Measurements from ENCODE around the gene SLC9A5. TPM values are rescaled to one million over a fixed set of nuclear protein-coding genes. Genes with fewer than 3 reads are reported as not detected.
A peak's percentile ranks its signal among the peaks of the same experiment; 100 is the strongest.

The SLC9A5 gene
- total RNA-seq, 1 experiment from 2014 or later: 0.03 TPM

DNA sequence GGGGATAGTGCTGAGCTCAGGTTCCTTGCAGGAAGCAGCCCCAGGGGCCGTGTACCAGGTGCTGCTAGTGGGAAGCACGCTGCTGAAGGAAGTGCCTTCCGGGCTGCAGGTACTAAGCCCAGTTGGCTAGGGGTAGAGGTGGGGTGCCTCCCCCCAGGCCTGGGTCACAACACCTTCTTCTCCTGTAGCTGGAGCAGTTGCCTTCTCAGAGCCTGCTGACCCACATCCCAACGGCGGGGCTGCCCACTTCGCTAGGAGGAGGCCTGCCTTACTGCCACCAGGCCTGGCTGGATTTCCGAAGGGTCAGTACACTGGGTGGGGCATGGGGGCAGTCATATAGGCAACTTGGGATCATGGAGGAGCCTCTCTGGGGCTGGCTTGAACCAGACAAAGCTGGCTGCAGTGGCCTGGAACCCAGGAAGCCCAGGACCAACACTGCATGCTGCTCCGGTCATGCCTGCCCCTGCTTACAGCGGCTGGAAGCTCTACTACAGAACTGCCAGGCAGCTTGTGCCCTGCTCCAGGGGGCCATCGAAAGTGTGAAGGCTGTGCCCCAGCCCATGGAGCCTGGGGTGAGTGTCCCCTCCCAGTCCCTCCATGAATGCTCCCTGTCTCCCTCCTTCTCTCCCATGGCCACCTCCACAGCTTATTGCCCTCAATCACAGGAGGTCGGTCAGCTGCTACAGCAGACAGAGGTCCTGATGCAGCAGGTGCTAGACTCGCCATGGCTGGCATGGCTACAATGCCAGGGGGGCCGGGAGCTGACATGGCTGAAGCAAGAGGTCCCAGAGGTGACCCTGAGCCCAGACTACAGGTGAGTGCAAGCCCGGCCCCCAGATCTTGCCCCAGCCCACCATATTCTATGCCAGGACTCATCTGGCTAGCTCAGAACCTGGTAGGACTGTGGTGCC is 33.0 kb downstream of the SLC9A5 start:
- Histone ChIP-seq H3K4me3 (no peak overlapping the region), H3K27me3 (no peaks in the 10 kb centered on the region), H3K36me3 (peaks cover 45% of the 10 kb centered on the region), H3K9me3 (no peaks in the 10 kb centered on the region)
- no peak for DNase-seq

GRCh38 chr16:67282447-67282805 is 33.6 kb downstream of the SLC9A5 start:
- DNase-seq: no peak
- Histone ChIP-seq H3K4me3 (no peak overlapping the region), H3K27me3 (no peaks in the 10 kb centered on the region), H3K9me3 (no peaks in the 10 kb centered on the region), H3K36me3 (peaks cover 45% of the 10 kb centered on the region)

GRCh38 chr16:67283039-67283825 is 34.5 kb downstream of the SLC9A5 start:
- Histone ChIP-seq H3K9me3 (no peaks in the 10 kb centered on the region), H3K36me3 (peaks cover 48% of the 10 kb centered on the region), H3K27me3 (no peaks in the 10 kb centered on the region), H3K4me3 (no peak overlapping the region)
- no peak for DNase-seq

GRCh38 chr16:67283826-67284555 is 35.2 kb downstream of the SLC9A5 start:
- Histone ChIP-seq H3K27me3 (no peaks in the 10 kb centered on the region), H3K4me3 (no peak overlapping the region), H3K9me3 (no peaks in the 10 kb centered on the region), H3K36me3 (peaks cover 48% of the 10 kb centered on the region)
- DNase-seq: no peak

DNA sequence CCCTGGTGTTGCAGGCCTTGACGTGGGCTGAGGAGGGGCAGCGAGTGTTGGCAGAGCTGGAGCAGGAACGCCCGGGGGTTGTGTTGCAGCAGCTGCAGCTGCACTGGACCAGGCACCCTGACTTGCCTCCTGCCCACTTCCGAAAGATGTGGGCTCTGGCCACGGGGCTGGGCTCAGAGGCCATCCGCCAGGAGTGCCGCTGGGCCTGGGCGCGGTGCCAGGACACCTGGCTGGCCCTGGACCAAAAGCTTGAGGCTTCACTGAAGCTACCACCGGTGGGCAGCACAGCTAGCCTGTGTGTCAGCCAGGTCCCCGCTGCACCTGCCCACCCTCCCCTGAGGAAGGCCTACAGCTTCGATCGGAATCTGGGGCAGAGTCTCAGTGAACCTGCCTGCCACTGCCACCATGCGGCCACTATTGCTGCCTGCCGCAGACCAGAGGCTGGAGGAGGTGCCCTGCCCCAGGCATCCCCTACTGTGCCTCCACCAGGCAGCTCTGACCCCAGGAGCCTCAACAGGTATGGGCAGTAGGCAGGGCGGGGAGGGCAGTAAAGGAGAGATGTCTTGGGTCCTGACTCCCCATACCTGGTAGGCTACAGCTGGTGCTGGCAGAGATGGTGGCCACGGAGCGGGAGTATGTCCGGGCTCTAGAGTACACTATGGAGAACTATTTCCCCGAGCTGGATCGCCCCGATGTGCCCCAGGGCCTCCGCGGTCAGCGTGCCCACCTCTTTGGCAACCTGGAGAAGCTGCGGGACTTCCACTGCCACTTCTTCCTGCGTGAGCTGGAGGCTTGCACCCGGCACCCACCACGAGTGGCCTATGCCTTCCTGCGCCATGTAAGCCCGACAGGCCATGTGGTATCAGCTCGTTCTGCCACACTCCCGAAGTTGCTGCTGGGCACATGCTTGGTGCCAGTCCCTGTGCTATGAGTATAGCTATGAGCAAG is 36.2 kb downstream of the SLC9A5 start:
- Histone ChIP-seq H3K36me3 (peaks cover 45% of the 10 kb centered on the region), H3K4me3 (no peak overlapping the region), H3K9me3 (no peaks in the 10 kb centered on the region), H3K27me3 (no peaks in the 10 kb centered on the region)
- no peak for DNase-seq

DNA sequence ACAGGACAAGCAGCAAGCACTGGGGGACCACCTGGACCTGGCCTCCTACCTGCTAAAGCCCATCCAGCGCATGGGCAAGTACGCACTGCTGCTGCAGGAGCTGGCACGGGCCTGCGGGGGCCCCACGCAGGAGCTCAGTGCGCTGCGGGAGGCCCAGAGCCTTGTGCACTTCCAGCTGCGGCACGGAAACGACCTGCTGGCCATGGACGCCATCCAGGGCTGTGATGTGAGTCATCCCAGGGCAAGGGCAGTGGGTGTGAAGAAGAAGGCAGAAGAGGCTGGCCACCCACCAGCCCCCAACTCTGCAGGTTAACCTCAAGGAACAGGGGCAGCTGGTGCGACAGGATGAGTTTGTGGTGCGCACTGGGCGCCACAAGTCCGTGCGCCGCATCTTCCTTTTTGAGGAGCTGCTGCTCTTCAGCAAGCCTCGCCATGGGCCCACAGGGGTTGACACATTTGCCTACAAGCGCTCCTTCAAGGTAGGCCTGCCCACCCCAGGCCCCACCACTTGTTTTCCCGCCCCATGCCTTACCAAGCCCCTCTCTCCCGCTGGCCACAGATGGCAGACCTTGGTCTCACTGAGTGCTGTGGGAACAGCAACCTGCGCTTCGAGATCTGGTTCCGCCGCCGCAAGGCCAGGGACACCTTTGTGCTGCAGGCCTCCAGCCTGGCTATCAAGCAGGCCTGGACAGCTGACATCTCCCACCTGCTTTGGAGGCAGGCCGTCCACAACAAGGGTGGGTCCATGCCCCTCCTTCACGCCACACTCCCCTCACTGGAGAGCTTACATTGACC is 37.9 kb downstream of the SLC9A5 start:
- Histone ChIP-seq H3K36me3 (peaks cover 30% of the 10 kb centered on the region), H3K27me3 (no peaks in the 10 kb centered on the region), H3K9me3 (no peaks in the 10 kb centered on the region), H3K4me3 (no peak overlapping the region)
- DNase-seq: peak; percentile 48

DNA sequence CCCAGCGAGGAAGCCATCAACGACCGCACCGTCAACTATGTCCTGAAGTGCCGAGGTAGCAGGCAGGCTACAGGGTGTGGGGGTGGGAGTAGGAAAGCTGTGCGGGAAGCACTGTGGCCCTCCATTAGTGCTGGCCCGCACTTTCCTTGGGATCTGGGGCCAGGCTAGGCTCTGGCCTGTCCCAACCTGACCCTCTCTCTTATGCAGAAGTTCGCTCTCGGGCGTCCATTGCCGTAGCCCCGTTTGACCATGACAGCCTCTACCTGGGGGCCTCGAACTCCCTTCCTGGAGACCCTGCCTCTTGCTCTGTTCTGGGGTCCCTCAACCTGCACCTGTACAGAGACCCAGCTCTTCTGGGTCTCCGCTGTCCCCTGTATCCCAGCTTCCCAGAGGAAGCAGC is 39.2 kb downstream of the SLC9A5 start:
- peaks cover 18% of the 10 kb centered on the region for H3K36me3 ChIP-seq
- DNase-seq: no peak
- no peak overlapping the region for H3K4me3 ChIP-seq
- no peaks in the 10 kb centered on the region for H3K27me3 ChIP-seq
- H3K9me3 ChIP-seq: no peaks in the 10 kb centered on the region

DNA sequence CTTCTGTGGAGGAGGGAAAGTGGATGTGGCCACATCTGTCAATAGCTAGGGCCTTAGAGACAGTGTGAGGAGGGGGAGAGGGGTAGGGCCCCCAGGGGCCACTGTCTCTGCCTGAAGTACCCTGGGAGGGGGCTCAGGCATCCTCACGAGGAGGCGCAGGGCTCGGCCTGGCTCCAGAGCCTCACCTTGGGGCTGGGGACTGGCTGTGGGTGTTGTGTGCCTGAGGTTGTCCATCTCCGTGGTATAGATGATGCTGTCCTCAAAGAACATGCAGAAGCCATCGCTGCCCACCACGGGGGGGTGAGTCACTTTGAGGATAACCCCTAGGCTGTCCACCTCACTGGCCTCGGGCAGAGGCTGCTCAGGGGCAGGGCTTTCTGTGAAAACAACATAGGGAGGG is 42.7 kb downstream of the SLC9A5 start:
- no peak overlapping the region for H3K4me3 ChIP-seq
- no peaks in the 10 kb centered on the region for H3K27me3 ChIP-seq
- DNase-seq: no peak
- no peaks in the 10 kb centered on the region for H3K9me3 ChIP-seq
- H3K36me3 ChIP-seq: peaks cover 7% of the 10 kb centered on the region

DNA sequence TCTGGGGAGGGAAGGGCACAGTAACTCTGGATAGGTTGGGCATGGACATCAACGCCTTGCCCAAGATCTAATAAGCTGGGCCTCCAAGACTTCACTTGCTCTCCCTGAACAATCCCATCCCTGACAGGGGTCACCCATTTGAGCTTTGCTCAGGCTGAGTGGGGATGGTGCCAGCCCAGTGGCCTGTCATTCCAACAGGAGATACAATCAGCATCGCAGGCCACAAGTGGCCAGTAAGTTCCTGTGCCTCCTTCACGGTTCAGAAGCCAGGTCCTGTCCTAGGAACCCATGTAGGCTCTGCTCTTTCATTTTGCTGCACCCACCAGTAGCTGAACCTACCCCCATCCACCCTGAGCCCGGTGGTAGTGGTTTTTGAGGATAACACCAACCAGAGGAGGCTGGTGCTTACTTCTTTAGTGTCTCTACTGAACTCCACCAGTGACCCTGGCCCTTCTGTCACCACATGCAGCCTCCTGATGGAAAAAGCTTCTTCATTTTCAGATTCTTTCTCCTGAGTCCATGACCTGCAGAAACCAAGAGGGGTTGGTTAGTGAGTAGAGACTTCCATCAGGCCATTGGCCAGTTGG is 45.5 kb downstream of the SLC9A5 start:
- H3K4me3 ChIP-seq: no peak overlapping the region
- H3K9me3 ChIP-seq: no peaks in the 10 kb centered on the region
- no peaks in the 10 kb centered on the region for H3K36me3 ChIP-seq
- H3K27me3 ChIP-seq: no peaks in the 10 kb centered on the region
- DNase-seq: no peak

- Histone ChIP-seq H3K9me3 (no peaks in the 10 kb centered on the region), H3K4me3 (no peak overlapping the region), H3K27me3 (no peaks in the 10 kb centered on the region), H3K36me3 (no peaks in the 10 kb centered on the region)
- DNase-seq: no peak
These were observed 46.2 kb downstream of the SLC9A5 start for GRCh38 chr16:67294938-67295361.

GRCh38 chr16:67296420-67296819 is 47.6 kb downstream of the SLC9A5 start:
- DNase-seq: peak; percentile 22
- no peak overlapping the region for H3K4me3 ChIP-seq
- H3K9me3 ChIP-seq: no peaks in the 10 kb centered on the region
- H3K36me3 ChIP-seq: no peaks in the 10 kb centered on the region
- H3K27me3 ChIP-seq: no peaks in the 10 kb centered on the region

DNA sequence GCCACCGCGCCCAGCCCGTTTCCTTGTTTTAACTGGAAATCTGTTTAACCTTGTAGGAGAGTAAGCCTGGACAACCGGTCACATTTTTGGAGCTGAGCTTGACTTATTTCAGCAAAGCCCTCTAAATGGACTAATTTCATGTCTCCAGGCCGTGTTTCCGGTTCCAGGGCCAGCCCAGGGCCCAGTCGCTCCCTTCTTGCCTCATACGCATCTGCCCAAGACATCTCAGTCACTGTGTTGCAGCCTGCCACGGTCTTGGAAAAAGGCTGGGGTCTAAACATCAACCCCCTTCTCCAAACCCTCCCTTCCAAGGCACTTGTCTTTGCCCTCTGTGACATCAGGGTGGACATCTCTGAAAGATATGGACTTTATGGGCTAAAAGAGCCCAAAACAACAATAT is 49.5 kb downstream of the SLC9A5 start:
- Histone ChIP-seq H3K36me3 (no peaks in the 10 kb centered on the region), H3K9me3 (no peaks in the 10 kb centered on the region), H3K27me3 (no peaks in the 10 kb centered on the region), H3K4me3 (no peak overlapping the region)
- DNase-seq: no peak

DNA sequence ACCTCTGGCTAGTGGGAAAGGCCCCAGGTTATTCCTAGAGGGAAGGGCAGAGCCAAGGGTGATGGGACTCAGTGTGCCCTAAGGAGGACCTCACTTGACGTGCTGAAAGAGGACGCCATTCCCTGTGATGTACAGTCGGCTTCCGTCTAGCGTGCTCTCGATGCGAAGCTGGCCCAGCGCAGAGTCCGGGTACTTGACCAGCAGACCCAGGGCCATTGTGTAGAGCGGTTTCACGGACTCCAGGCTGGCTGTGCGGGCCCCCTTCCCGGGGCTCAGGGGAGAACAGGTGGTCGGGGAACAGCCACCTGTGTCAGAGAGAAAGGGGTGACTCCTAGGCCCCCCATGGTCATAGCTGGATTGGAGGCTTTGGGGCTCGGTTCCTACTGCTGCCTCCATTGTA is 50.5 kb downstream of the SLC9A5 start:
- H3K9me3 ChIP-seq: no peaks in the 10 kb centered on the region
- no peak overlapping the region for H3K4me3 ChIP-seq
- DNase-seq: no peak
- H3K36me3 ChIP-seq: no peaks in the 10 kb centered on the region
- H3K27me3 ChIP-seq: no peaks in the 10 kb centered on the region

GRCh38 chr16:67301080-67301782 is 52.5 kb downstream of the SLC9A5 start:
- H3K4me3 ChIP-seq: no peak overlapping the region
- peak; percentile 62 for DNase-seq
- H3K27me3 ChIP-seq: no peaks in the 10 kb centered on the region
- H3K36me3 ChIP-seq: no peaks in the 10 kb centered on the region
- H3K9me3 ChIP-seq: no peaks in the 10 kb centered on the region

DNA sequence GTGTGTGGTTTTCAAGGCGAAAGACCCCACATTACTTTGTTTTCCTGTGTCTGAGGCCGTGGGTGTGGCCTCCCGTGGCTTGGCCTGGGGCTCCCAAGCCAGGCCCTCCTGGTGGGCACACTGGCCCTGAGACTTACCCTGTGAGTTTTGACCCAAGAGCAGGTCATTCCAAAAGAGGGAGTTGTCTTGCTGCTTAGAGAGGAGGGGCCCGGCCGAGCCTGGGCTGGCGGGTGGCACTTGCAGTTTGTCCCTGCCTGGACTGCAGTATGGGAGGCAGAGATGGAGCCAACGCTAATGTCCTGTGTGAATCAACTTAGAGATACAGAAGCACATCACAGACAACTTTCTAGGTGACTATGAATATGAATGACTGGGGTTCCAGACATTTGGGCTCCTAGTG is 53.3 kb downstream of the SLC9A5 start:
- Histone ChIP-seq H3K9me3 (no peaks in the 10 kb centered on the region), H3K27me3 (no peaks in the 10 kb centered on the region), H3K4me3 (no peak overlapping the region), H3K36me3 (no peaks in the 10 kb centered on the region)
- no peak for DNase-seq

Measured in MG63 (cell line).